HL-60 (cell line): Measurements from ENCODE around the gene FBXO33.

ENCODE experiments used
- DNase-seq, 2 experiments: peaks; one replicate each; pipeline ENCODE4 v3.0.0-alpha.2; 2010 to 2020; ENCODE audit warnings: low read depth in 1 of 2, low spot score in 1 of 2
- H3K27ac ChIP-seq: fragments of 250-450 bp; sonication (Bioruptor Pico); replicated peaks from 2 replicates; pipeline ENCODE4 v1.5.1; 2020; ENCODE audit warnings: mild to moderate bottlenecking, moderate library complexity
- H3K27me3 ChIP-seq: fragments of 250-450 bp; sonication (Bioruptor Pico); 2 replicates; pipeline ENCODE4 v1.5.1; 2021; ENCODE audit warnings: mild to moderate bottlenecking, moderate library complexity; ENCODE audit not compliant: insufficient read depth, poor library complexity, severe bottlenecking
- H3K4me3 ChIP-seq: replicated peaks from 2 replicates; pipeline ENCODE4 v1.5.1; 2011; ENCODE audit warnings: mild to moderate bottlenecking, control low read depth, low read length; ENCODE audit not compliant: insufficient read depth
- GABPA ChIP-seq: IDR thresholded peaks from 2 replicates; pipeline ENCODE4 v1.6.1; 2012; ENCODE audit warnings: low read depth
- POLR2AphosphoS5 ChIP-seq: IDR thresholded peaks from 2 replicates; pipeline ENCODE4 v1.6.1; 2012; ENCODE audit warnings: low read depth
- SPI1 ChIP-seq: IDR thresholded peaks from 2 replicates; pipeline ENCODE4 v1.6.1; 2012; ENCODE audit warnings: low read depth, mild to moderate bottlenecking, borderline replicate concordance
- TF ChIP-seq, protein P1 (sequence below): IDR thresholded peaks from one replicate; pipeline ENCODE4 v1.5.1; 2011; ENCODE audit warnings: low read length, control low read depth, inconsistent platforms; ENCODE audit not compliant: insufficient read depth
- TF ChIP-seq, protein P2 (sequence below): IDR thresholded peaks from 2 replicates; pipeline ENCODE4 v1.6.1; 2012; ENCODE audit warnings: low read depth; ENCODE audit not compliant: insufficient replicate concordance

FBXO33 gene

GRCh38 chr14:39417014-39417413, 15.2 kb downstream of the FBXO33 start:
- no peak overlapping the region for H3K27ac ChIP-seq
- no peaks in the 10 kb centered on the region for H3K27me3 ChIP-seq
- peak in 1 of 2 experiments; percentile 7 for DNase-seq
- TF ChIP-seq POLR2AphosphoS5, result no peak
- TF ChIP-seq, protein P1, sequence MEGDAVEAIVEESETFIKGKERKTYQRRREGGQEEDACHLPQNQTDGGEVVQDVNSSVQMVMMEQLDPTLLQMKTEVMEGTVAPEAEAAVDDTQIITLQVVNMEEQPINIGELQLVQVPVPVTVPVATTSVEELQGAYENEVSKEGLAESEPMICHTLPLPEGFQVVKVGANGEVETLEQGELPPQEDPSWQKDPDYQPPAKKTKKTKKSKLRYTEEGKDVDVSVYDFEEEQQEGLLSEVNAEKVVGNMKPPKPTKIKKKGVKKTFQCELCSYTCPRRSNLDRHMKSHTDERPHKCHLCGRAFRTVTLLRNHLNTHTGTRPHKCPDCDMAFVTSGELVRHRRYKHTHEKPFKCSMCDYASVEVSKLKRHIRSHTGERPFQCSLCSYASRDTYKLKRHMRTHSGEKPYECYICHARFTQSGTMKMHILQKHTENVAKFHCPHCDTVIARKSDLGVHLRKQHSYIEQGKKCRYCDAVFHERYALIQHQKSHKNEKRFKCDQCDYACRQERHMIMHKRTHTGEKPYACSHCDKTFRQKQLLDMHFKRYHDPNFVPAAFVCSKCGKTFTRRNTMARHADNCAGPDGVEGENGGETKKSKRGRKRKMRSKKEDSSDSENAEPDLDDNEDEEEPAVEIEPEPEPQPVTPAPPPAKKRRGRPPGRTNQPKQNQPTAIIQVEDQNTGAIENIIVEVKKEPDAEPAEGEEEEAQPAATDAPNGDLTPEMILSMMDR, result no peak
- TF ChIP-seq, protein P2, sequence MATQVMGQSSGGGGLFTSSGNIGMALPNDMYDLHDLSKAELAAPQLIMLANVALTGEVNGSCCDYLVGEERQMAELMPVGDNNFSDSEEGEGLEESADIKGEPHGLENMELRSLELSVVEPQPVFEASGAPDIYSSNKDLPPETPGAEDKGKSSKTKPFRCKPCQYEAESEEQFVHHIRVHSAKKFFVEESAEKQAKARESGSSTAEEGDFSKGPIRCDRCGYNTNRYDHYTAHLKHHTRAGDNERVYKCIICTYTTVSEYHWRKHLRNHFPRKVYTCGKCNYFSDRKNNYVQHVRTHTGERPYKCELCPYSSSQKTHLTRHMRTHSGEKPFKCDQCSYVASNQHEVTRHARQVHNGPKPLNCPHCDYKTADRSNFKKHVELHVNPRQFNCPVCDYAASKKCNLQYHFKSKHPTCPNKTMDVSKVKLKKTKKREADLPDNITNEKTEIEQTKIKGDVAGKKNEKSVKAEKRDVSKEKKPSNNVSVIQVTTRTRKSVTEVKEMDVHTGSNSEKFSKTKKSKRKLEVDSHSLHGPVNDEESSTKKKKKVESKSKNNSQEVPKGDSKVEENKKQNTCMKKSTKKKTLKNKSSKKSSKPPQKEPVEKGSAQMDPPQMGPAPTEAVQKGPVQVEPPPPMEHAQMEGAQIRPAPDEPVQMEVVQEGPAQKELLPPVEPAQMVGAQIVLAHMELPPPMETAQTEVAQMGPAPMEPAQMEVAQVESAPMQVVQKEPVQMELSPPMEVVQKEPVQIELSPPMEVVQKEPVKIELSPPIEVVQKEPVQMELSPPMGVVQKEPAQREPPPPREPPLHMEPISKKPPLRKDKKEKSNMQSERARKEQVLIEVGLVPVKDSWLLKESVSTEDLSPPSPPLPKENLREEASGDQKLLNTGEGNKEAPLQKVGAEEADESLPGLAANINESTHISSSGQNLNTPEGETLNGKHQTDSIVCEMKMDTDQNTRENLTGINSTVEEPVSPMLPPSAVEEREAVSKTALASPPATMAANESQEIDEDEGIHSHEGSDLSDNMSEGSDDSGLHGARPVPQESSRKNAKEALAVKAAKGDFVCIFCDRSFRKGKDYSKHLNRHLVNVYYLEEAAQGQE, result no peak
- no peak for TF ChIP-seq GABPA
- no peak for TF ChIP-seq SPI1
- no peak overlapping the region for H3K4me3 ChIP-seq

- no peak overlapping the region for H3K4me3 ChIP-seq
- no peaks in the 10 kb centered on the region for H3K27me3 ChIP-seq
- no peak overlapping the region for H3K27ac ChIP-seq
- DNase-seq, result no peak
- TF ChIP-seq, protein P1, result no peak
- no peak for TF ChIP-seq POLR2AphosphoS5
- no peak for TF ChIP-seq GABPA
- no peak for TF ChIP-seq SPI1
- TF ChIP-seq, protein P2, result no peak
Measured at GRCh38 chr14:39416072-39416471, 16.2 kb downstream of the FBXO33 start.

- Histone ChIP-seq H3K27ac (no peak overlapping the region), H3K4me3 (no peak overlapping the region), H3K27me3 (no peaks in the 10 kb centered on the region)
- no peak for DNase-seq
- TF ChIP-seq, protein P1, result no peak
- TF ChIP-seq GABPA (no peak), SPI1 (no peak), POLR2AphosphoS5 (no peak)
- TF ChIP-seq, protein P2, result no peak
Measured at GRCh38 chr14:39406560-39406959, 25.7 kb downstream of the FBXO33 start.
